ENCODE data around the gene RAP1A. TPM values are rescaled to one million over a fixed set of nuclear protein-coding genes. Genes with fewer than 3 reads are reported as not detected.

Gene RAP1A
- total RNA-seq, 2 donors from 2014 or later: 84.2 to 103 TPM

- intact Hi-C loops (cut with DNase I): no loop called here
- ATAC-seq: no peak
Measured at GRCh38 chr1:111761717-111762116, 142.1 kb downstream of the RAP1A start.

GRCh38 chr1:111762332-111762731 lies 142.7 kb downstream of the RAP1A start:
- no peak for DNase-seq
- no peak for ATAC-seq

More at GRCh38 chr1:111761717-111762116, 142.1 kb downstream of the RAP1A start:
- no peak for DNase-seq

More at GRCh38 chr1:111762332-111762731, 142.7 kb downstream of the RAP1A start:
- intact Hi-C loops (cut with DNase I): no loop called here

Other genes starting within 250 kb of the RAP1A start
- gene OVGP1, start 192.1 kb upstream of the RAP1A start, total RNA-seq: 1 to 10 TPM in 1 of 2 donors, under 1 TPM in 1; 0.35 to 1.2 TPM
- gene WDR77, start 170.5 kb upstream of the RAP1A start, total RNA-seq: 10 to 100 TPM; 22.9 to 31.9 TPM
- gene ATP5PB, start 170.3 kb upstream of the RAP1A start, total RNA-seq: 100 to 1,000 TPM; 458 to 551 TPM
- gene C1orf162, start 145.8 kb upstream of the RAP1A start, total RNA-seq: 10 to 100 TPM; 17.2 to 22.5 TPM
- gene ADORA3, start 116.2 kb upstream of the RAP1A start, total RNA-seq: 1 to 10 TPM; 5.5 to 6.6 TPM
- gene TMIGD3, start 116.2 kb upstream of the RAP1A start, total RNA-seq: 1 to 10 TPM; 2.0 to 4.0 TPM
- gene INKA2, start 119.6 kb downstream of the RAP1A start, total RNA-seq: 10 to 100 TPM; 18.4 to 31.7 TPM
- gene DDX20, start 136.1 kb downstream of the RAP1A start, total RNA-seq: 1 to 10 TPM; 7.8 TPM

Measured in left cardiac atrium (tissue), 4 donors.